Activated CD4-positive, alpha-beta T cell treated with anti-CD3 and anti-CD28 coated beads, Interleukin-2, amount 10 ng/mL, durations not matched to agents 24 days and 14 days (primary cell): Measurements from ENCODE around the gene CNPPD1. TPM values are rescaled to one million over a fixed set of nuclear protein-coding genes. Genes with fewer than 3 reads are reported as not detected.

Experiments used
- DNase-seq: peaks from one replicate; pipeline ENCODE4 v3.0.0; 2022
- H3K27ac Mint-ChIP-seq: one replicate; pipeline ENCODE4 v1.8.0; 2022; ENCODE audit warnings: mild to moderate bottlenecking, mixed read lengths
- H3K27me3 Mint-ChIP-seq: one replicate; pipeline ENCODE4 v1.8.0; 2022; ENCODE audit warnings: mixed read lengths
- H3K36me3 Mint-ChIP-seq: one replicate; pipeline ENCODE4 v1.8.0; 2022; ENCODE audit warnings: low read depth, mild to moderate bottlenecking, mixed read lengths
- H3K4me1 Mint-ChIP-seq: one replicate; pipeline ENCODE4 v1.8.0; 2021; ENCODE audit warnings: mixed read lengths
- H3K4me3 Mint-ChIP-seq: one replicate; pipeline ENCODE4 v1.8.0; 2022; ENCODE audit warnings: mild to moderate bottlenecking, moderate library complexity, mixed read lengths
- H3K9me3 Mint-ChIP-seq: one replicate; pipeline ENCODE4 v1.8.0; 2021; ENCODE audit warnings: mixed read lengths
- intact Hi-C: fragments of 100-400 bp; cut with micrococcal nuclease; formaldehyde crosslinking; loops from one replicate; pipeline ENCODE4 v1.15.1; 2023
- total RNA-seq: library from RNA; stranded (reverse); gene quantifications from 2 replicates; pipeline ENCODE4 v1.2.3, GENCODE V29; 2022

The CNPPD1 gene
- total RNA-seq, 1 donor from 2014 or later: 62.0 TPM

DNA sequence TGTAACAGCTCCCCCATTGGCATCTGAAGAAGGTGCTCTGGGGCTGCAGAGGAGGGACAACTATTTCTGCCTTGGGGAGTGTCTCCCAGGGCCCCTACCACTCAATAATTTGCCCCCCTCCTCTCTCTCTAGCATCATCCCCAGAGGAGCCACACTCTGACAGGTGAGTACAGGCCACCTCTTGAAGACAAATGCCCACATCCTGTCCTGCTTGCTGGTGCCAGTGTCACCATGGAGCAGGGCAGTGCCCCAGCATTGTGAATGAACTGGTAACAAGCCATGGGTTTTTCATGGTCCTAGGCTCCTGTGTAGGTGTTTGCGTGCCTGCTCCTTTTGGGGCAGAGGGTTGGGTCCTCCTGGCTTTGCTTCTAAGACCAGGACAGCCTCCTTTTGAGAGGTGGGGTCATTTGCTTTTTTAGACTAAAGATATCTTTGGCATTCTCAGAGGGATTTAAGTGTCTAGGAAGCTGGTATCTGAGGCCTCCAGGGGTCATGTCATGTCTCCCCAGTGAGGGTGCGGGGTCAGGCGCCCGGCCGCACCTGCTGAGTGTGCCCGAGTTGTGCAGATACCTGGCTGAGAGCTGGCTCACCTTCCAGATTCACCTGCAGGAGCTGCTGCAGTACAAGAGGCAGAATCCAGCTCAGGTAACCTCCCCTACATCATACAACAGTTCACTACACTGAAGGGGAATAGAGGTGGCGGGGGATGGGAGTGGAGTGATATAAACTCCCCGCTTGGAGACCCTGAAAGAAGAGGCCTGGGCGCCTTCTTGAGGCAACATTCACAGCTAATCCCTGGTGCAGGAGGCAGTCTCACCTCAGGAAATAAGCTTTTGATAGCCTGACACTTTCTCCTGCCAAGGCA, 3.1 kb upstream of the CNPPD1 start:
- Mint-ChIP-seq H3K9me3 (no peaks in the 10 kb centered on the region), H3K4me3 (peak overlapping the region; percentile 94), H3K36me3 (peaks cover 46% of the 10 kb centered on the region), H3K4me1 (peaks cover 52% of the 10 kb centered on the region), H3K27ac (peak overlapping the region; percentile 87), H3K27me3 (no peaks in the 10 kb centered on the region)
- peak; percentile 55 for DNase-seq
- intact Hi-C loops: loop anchor here (2.0 to 5.0 kb wide), 2 partner anchors 469 to 963 kb away; partner anchors contain the start of genes ARPC2 and TTLL4

DNA sequence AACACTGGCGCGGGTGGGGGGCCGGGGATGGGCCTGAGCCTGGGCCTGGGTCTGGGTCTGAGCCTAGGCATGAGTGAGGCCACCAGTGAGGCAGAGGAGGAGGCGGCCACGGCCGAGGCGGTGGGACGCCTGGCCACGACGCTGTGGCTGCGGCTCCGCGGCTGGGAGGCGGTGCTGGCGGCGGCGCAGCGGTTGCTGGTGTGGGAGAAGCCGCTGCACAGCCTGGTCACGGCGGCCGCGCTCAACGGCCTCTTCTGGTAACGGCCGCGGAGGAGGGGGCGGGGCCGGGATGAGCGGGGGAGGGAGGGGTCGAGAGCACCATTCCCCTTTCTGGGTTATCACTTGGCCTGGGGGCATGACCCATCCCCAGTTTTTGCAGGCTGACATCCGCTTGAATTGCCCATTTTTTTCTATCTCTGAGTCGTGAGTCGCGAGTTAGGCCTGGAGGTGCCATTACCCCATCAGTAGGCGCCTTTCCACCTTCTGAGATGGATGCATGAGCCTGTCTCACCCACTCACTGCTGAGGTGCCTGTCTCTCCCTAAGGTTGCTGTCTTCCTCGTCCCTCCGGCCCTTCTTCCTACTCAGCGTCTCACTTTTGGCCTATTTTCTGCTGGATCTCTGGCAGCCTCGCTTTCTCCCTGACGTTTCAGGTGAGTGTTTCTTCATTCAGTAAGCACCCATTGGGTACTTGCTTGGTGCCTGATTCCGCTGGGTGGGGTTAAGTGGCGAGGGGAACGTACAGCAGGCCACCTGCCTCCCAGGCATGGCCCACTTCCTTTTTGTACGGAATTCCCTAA, 1.9 kb upstream of the CNPPD1 start:
- intact Hi-C loops: loop anchor here (1.0 to 5.0 kb wide), 3 partner anchors 365 to 961 kb away; partner anchors contain the start of genes ARPC2, CHPF and TTLL4

GRCh38 chr2:219177552-219178376, 1.0 kb upstream of the CNPPD1 start, which contains the start of gene RETREG2:
Gene RETREG2, plus strand, starts transcription at chr2:219178275. Its CDS starts 78 bp downstream, at chr2:219178353.
- peak within 1 kb of the TSS; percentile 94 for H3K4me3 Mint-ChIP-seq
- peaks cover 50% of the 10 kb centered on the region for H3K36me3 Mint-ChIP-seq
- peaks cover 62% of the 10 kb centered on the region for H3K4me1 Mint-ChIP-seq
- H3K27ac Mint-ChIP-seq: peak within 1 kb of the TSS; percentile 99
- H3K9me3 Mint-ChIP-seq: no peaks in the 10 kb centered on the region
- intact Hi-C loops: loop anchor here (1.0 to 5.0 kb wide), 13 partner anchors 17 to 960 kb away; partner anchors contain the start of genes ANKZF1, ARPC2, ATG9A and CHPF
- peak; percentile 93 for DNase-seq
- no peaks in the 10 kb centered on the region for H3K27me3 Mint-ChIP-seq

More for the DNA sequence above, 1.9 kb upstream of the CNPPD1 start:
- Mint-ChIP-seq H3K9me3 (no peaks in the 10 kb centered on the region), H3K27me3 (no peaks in the 10 kb centered on the region), H3K36me3 (peaks cover 52% of the 10 kb centered on the region), H3K4me1 (peaks cover 62% of the 10 kb centered on the region), H3K4me3 (peak overlapping the region; percentile 94), H3K27ac (peak overlapping the region; percentile 87)
- peak; percentile 84 for DNase-seq

DNA sequence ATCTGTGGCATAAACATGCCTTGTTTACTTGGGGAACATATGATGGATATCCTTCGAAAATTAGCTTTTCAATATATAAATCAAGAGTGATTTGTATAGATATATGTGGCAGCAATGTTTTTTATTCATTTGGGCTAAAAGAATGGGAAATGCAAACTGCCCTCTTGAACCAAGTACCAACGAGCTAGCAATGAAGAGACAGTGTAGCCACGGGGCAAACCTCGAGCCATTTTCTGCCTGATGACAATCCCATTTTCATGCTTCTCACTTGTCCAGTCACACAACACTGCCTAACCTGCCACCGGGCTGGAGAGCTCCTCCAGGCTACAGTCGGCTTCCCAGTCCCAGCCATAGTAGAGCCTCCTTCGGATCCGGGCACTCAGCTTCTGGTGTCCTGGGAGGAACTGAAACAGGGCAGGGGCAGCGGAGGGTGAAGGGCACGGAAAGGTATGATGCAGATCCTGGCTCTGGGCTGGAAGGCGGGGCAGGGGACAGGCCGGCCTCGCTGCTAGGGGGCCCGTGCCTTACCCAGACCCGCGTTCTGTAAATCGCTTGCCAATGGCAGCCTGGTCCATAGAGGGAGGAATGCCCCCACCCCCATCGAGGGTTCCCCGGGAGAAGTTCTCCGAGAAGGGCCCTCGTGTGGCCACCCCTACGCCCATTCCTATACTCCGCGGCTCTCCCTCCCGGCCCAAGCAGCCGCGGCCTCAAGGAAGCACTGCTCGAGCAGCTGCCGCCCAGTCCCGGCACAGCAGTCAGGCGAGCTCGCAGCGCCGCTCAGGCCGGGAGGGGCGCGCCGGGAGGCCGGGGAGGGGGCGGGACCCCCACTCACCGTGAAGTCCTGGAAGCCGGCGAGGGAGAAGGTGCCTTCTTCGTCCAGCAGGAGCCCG, 552 bp downstream of the CNPPD1 start:
- Mint-ChIP-seq H3K27ac (peak overlapping the region; percentile 84), H3K9me3 (no peaks in the 10 kb centered on the region), H3K27me3 (no peaks in the 10 kb centered on the region), H3K4me1 (peaks cover 52% of the 10 kb centered on the region), H3K36me3 (peaks cover 53% of the 10 kb centered on the region), H3K4me3 (peak overlapping the region; percentile 94)
- intact Hi-C loops: loop anchor here (2.0 to 5.0 kb wide), 4 partner anchors 119 to 959 kb away; partner anchors contain the start of genes ARPC2, CNOT9, CTDSP1 and USP37
- DNase-seq: peak; percentile 78

GRCh38 chr2:219175486-219175885, 1.2 kb downstream of the CNPPD1 start:
- intact Hi-C loops: loop anchor here (5.0 kb wide), 1 partner anchor 958 kb away; the partner anchor contains the start of gene ARPC2
- Mint-ChIP-seq H3K4me3 (peak overlapping the region; percentile 94), H3K4me1 (peaks cover 45% of the 10 kb centered on the region), H3K27ac (peak overlapping the region; percentile 84), H3K9me3 (no peaks in the 10 kb centered on the region), H3K36me3 (peaks cover 48% of the 10 kb centered on the region), H3K27me3 (no peaks in the 10 kb centered on the region)
- peak; percentile 56 for DNase-seq

GRCh38 chr2:219174801-219175200, 1.9 kb downstream of the CNPPD1 start:
- H3K4me3 Mint-ChIP-seq: peak overlapping the region; percentile 94
- H3K9me3 Mint-ChIP-seq: no peaks in the 10 kb centered on the region
- peak overlapping the region; percentile 67 for H3K27ac Mint-ChIP-seq
- peak; percentile 55 for DNase-seq
- H3K27me3 Mint-ChIP-seq: no peaks in the 10 kb centered on the region
- intact Hi-C loops: loop anchor here (5.0 kb wide), 1 partner anchor 958 kb away; the partner anchor contains the start of gene ARPC2
- peaks cover 41% of the 10 kb centered on the region for H3K4me1 Mint-ChIP-seq
- H3K36me3 Mint-ChIP-seq: peaks cover 43% of the 10 kb centered on the region

DNA sequence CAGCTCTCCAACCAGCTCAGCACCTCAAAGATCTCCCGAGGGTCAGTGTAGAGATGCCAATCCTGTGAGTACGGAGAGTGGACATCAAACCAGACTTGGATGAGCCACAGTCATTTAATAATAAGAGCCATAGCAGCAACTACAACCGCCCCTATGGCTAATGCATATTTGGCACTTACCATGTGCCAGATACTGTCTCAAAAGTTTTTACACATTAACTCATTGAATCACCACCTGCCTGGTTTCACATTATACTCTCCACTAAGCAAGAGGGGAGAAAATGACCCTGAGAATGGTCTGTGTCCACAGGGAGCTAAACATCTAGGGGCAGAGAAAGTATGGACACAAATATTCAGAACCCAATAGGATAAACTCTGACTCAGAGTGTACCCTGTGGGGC, 2.6 kb downstream of the CNPPD1 start:
- peak overlapping the region; percentile 94 for H3K4me3 Mint-ChIP-seq
- intact Hi-C loops: no loop called here
- no peaks in the 10 kb centered on the region for H3K27me3 Mint-ChIP-seq
- peak overlapping the region; percentile 67 for H3K27ac Mint-ChIP-seq
- peaks cover 40% of the 10 kb centered on the region for H3K36me3 Mint-ChIP-seq
- H3K9me3 Mint-ChIP-seq: no peaks in the 10 kb centered on the region
- peaks cover 34% of the 10 kb centered on the region for H3K4me1 Mint-ChIP-seq
- peak; percentile 49 for DNase-seq

DNA sequence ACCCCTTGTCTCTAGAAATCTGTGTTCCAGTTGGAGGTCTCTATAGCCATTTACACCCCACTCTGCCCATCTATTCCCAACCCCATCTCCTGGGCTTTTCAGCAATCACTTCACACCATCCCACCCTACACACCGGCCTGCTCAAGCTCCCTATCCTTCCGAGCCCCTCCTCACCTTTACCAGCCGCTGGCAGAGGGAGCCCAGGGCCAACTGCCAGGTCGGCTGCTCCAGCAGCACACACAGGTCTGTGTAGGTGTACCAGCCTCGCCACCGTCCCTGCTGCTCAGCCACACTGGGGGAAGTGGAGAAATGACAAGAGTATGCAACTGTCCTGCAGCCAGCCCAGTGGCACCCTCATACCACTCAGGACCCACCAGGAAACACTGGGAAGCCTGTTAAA, 3.5 kb downstream of the CNPPD1 start:
- intact Hi-C loops: no loop called here
- DNase-seq: peak; percentile 56
- Mint-ChIP-seq H3K36me3 (peaks cover 39% of the 10 kb centered on the region), H3K27ac (no peak overlapping the region), H3K4me1 (peaks cover 28% of the 10 kb centered on the region), H3K9me3 (no peaks in the 10 kb centered on the region), H3K4me3 (no peak overlapping the region), H3K27me3 (no peaks in the 10 kb centered on the region)

DNA sequence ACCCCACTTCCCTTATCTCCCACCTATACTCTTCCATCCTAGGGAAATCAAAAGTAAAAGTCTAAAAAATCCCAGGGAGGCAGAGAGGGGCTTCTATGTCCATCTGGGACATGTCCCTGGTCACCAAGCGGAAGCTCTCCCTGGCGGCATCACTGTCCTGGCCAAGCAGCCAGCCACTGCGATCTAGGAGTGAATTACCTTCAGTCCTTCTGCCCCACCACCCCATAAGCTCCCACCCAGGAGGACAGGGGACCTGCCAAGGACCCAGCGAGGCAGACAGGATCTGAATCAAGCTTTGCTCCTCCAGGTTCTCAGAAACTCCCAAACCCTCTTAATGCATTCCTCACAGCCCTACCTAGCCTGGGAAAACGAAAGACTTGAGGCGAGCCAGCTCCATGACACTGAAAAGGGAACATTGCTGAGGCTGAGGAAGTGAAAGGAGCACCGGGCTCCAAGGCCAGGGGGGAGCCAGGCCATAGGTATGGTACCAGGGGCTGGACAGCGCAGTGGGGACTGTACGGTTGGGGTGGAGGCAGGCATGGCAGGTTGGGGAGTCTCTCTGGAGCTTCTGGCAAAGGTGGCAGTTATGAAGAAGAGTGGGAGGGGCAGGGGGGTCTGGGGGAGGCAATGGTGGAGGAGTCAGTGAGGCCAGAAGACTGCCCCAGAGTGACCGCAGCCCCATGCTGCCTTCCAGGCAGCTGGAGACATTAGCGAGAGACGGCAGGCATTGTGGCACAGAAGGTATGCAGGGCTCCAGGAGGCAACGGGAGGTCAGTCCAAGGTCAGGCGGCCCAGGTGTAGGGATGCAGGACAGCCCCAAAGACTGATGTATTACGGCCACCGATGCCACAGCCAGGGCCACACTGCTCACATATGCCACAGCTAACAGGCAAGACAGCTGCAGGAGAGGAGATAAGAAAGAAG, 4.2 kb downstream of the CNPPD1 start:
- intact Hi-C loops: no loop called here
- no peak overlapping the region for H3K4me3 Mint-ChIP-seq
- no peak overlapping the region for H3K27ac Mint-ChIP-seq
- no peaks in the 10 kb centered on the region for H3K27me3 Mint-ChIP-seq
- peak; percentile 53 for DNase-seq
- peaks cover 26% of the 10 kb centered on the region for H3K4me1 Mint-ChIP-seq
- H3K36me3 Mint-ChIP-seq: peaks cover 38% of the 10 kb centered on the region
- no peaks in the 10 kb centered on the region for H3K9me3 Mint-ChIP-seq

- peaks cover 21% of the 10 kb centered on the region for H3K4me1 Mint-ChIP-seq
- H3K36me3 Mint-ChIP-seq: peaks cover 37% of the 10 kb centered on the region
- H3K9me3 Mint-ChIP-seq: no peaks in the 10 kb centered on the region
- peak; percentile 83 for DNase-seq
- no peak overlapping the region for H3K27ac Mint-ChIP-seq
- no peak overlapping the region for H3K4me3 Mint-ChIP-seq
- no peaks in the 10 kb centered on the region for H3K27me3 Mint-ChIP-seq
- intact Hi-C loops: no loop called here
Measured at GRCh38 chr2:219171231-219171651, 5.5 kb downstream of the CNPPD1 start.

GRCh38 chr2:219169930-219170654, 6.6 kb downstream of the CNPPD1 start, which contains the start of gene SLC23A3:
Gene SLC23A3, minus strand, starts transcription at chr2:219170029. Its CDS starts 45 bp downstream, at chr2:219169984.
- peak; percentile 52 for DNase-seq
- Mint-ChIP-seq H3K9me3 (no peaks in the 10 kb centered on the region), H3K27ac (no peak within 1 kb of the TSS), H3K27me3 (no peaks in the 10 kb centered on the region), H3K4me3 (no peak within 1 kb of the TSS), H3K4me1 (peaks cover 13% of the 10 kb centered on the region), H3K36me3 (peaks cover 34% of the 10 kb centered on the region)
- intact Hi-C loops: no loop called here
